Keratinocyte (primary cell): ENCODE measurements around the gene PLXNA1. TPM values are rescaled to one million over a fixed set of nuclear protein-coding genes. Genes with fewer than 3 reads are reported as not detected.

Experiments used
- DNase-seq: peaks from one replicate; pipeline ENCODE4 v3.0.0-alpha.2; 2011; ENCODE audit warnings: low read depth, missing footprints, low spot score
- FAIRE-seq: peaks from 2 replicates; lab custom pipeline; 2011; peaks lifted over from hg19 to GRCh38; lab: Jason Lieb, UNC
- H2AFZ ChIP-seq: 2 replicates; pipeline ENCODE4 v1.6.0; 2012; ENCODE audit warnings: low read length, control low read depth, inconsistent platforms; ENCODE audit not compliant: control insufficient read depth
- H3K27ac ChIP-seq: 2 replicates; pipeline ENCODE4 v1.5.1; 2011; ENCODE audit warnings: low read length; ENCODE audit not compliant: control insufficient read depth, insufficient read depth
- H3K27me3 ChIP-seq: 3 replicates; pipeline ENCODE4 v1.6.0; 2011; ENCODE audit warnings: low read length; ENCODE audit not compliant: control insufficient read depth, insufficient read depth; ENCODE audit errors: extremely low read depth
- H3K36me3 ChIP-seq, 2 experiments: 2 replicates in 1 of 2; 3 replicates in 1 of 2; pipeline ENCODE4 v1.5.1; 2011; ENCODE audit warnings: low read length in 2 of 2, mild to moderate bottlenecking in 1 of 2; ENCODE audit not compliant: control insufficient read depth in 2 of 2, insufficient read depth in 2 of 2; ENCODE audit errors: extremely low read depth in 1 of 2
- H3K4me1 ChIP-seq: 3 replicates; pipeline ENCODE4 v1.5.1; 2011; ENCODE audit warnings: low read length; ENCODE audit not compliant: control insufficient read depth, insufficient read depth; ENCODE audit errors: extremely low read depth
- H3K4me2 ChIP-seq: 3 replicates; pipeline ENCODE4 v1.6.0; 2011; ENCODE audit warnings: low read depth, low read length; ENCODE audit not compliant: control insufficient read depth, insufficient read depth; ENCODE audit errors: extremely low read depth
- H3K4me3 ChIP-seq, 3 experiments: fragments of 200-600 bp in 1 of 3; sonication (generic) in 1 of 3; 2 replicates in 2 of 3; 3 replicates in 1 of 3; pipeline ENCODE4 v1.5.1; 2011 to 2016; ENCODE audit warnings: low read length in 3 of 3, mild to moderate bottlenecking in 3 of 3, control low read depth in 2 of 3, inconsistent platforms in 1 of 3, low read depth in 1 of 3, mixed read lengths in 1 of 3, mixed run types in 1 of 3, moderate library complexity in 1 of 3; ENCODE audit not compliant: control insufficient read depth in 2 of 3, insufficient read depth in 2 of 3; ENCODE audit errors: extremely low read depth in 1 of 3
- H3K79me2 ChIP-seq: 2 replicates; pipeline ENCODE4 v1.6.0; 2012; ENCODE audit warnings: low read length; ENCODE audit not compliant: control insufficient read depth, insufficient read depth
- H3K9ac ChIP-seq: 3 replicates; pipeline ENCODE4 v1.6.0; 2011; ENCODE audit warnings: low read length; ENCODE audit not compliant: control insufficient read depth, insufficient read depth; ENCODE audit errors: extremely low read depth
- H3K9me1 ChIP-seq: 3 replicates; pipeline ENCODE4 v1.6.0; 2011; ENCODE audit warnings: low read length; ENCODE audit not compliant: control insufficient read depth, insufficient read depth; ENCODE audit errors: extremely low read depth
- H3K9me3 ChIP-seq: 2 replicates; pipeline ENCODE4 v1.5.1; 2012; ENCODE audit warnings: low read depth, low read length; ENCODE audit not compliant: control insufficient read depth
- H4K20me1 ChIP-seq: 3 replicates; pipeline ENCODE4 v1.6.0; 2011; ENCODE audit warnings: low read length; ENCODE audit not compliant: control insufficient read depth, insufficient read depth; ENCODE audit errors: extremely low read depth
- CTCF ChIP-seq, 3 experiments: IDR thresholded peaks in 1 of 3; conservative IDR thresholded peaks in 1 of 3; optimal IDR thresholded peaks in 1 of 3; 2 replicates in 2 of 3; 3 replicates in 1 of 3; pipeline versions ENCODE3 to v1.5.1; 2011; ENCODE audit warnings: low read length in 3 of 3, mild to moderate bottlenecking in 3 of 3, moderate library complexity in 2 of 3, control low read depth in 1 of 3, inconsistent platforms in 1 of 3; ENCODE audit not compliant: insufficient read depth in 2 of 3; ENCODE audit errors: extremely low read depth in 1 of 3
- EZH2 ChIP-seq: IDR thresholded peaks from one replicate; pipeline ENCODE4 v1.6.1; 2012; ENCODE audit warnings: inconsistent platforms, mild to moderate bottlenecking, low read length, moderate library complexity
- dilution Hi-C: fragments of 300-500 bp; cut with MboI; formaldehyde crosslinking; loops from one replicate; pipeline ENCODE4 v1.7.0; 2020; ENCODE audit warnings: low sequenced_read_pairs; ENCODE audit not compliant: extremely low pct_ligation_motif_present
- polyA plus RNA-seq, 5 experiments: library from polyadenylated mRNA; depleted of rRNA in 3 of 5; stranded (reverse) in 3 of 5; stranded (forward) in 1 of 5; unstranded in 1 of 5; fragments of >200 nt; gene quantifications; 1 replicate in 1 of 5; 2 replicates in 3 of 5; 3 replicates in 1 of 5; pipeline versions ENCODE4 v1.2.1 to v1.2.3, GENCODE V29; 2011 to 2012; ENCODE audit warnings: missing spikeins in 2 of 5, low read depth in 1 of 5, low replicate concordance in 1 of 5

The PLXNA1 gene
- polyA plus RNA-seq, 1 donor (not counting 4 experiments of a cell fraction or from before 2014, with no cell fraction given) = 38.4 TPM

- no peaks in the 10 kb centered on the region for H3K27me3 ChIP-seq
- peaks cover 5% of the 10 kb centered on the region for H3K9me3 ChIP-seq
- H3K9me1 ChIP-seq = no peaks in the 10 kb centered on the region
- TF ChIP-seq CTCF (optimal IDR thresholded peaks at IDR 0.05 in 1 of 3, IDR thresholded peaks at IDR 0.05 in 1 of 3, conservative IDR thresholded peaks at IDR 0.05 in 1 of 3; ENCODE audit: extremely low read depth in 1 of 3, insufficient read depth in 2 of 3, low read length in 3 of 3) (no peak), EZH2 (no peak)
- H3K36me3 ChIP-seq = no peaks in the 10 kb centered on the region
- H3K27ac ChIP-seq = no peak overlapping the region
- no peak overlapping the region for H3K4me3 ChIP-seq
- no peak overlapping the region for H3K9ac ChIP-seq
- H4K20me1 ChIP-seq = no peaks in the 10 kb centered on the region
- H3K4me2 ChIP-seq = no peak overlapping the region
- H3K4me1 ChIP-seq = no peaks in the 10 kb centered on the region
- dilution Hi-C loops = no loop called here
- FAIRE-seq (no peak), DNase-seq (no peak)
- H2AFZ ChIP-seq = no peak overlapping the region
- H3K79me2 ChIP-seq = no peaks in the 10 kb centered on the region
Measured at GRCh38 chr3:126970101-126970500, 12.8 kb upstream of the PLXNA1 start.

GRCh38 chr3:126970921-126971320 lies 12.0 kb upstream of the PLXNA1 start:
- no peak overlapping the region for H3K27ac ChIP-seq
- no peaks in the 10 kb centered on the region for H3K79me2 ChIP-seq
- no peaks in the 10 kb centered on the region for H3K27me3 ChIP-seq
- no peaks in the 10 kb centered on the region for H3K36me3 ChIP-seq
- no peak overlapping the region for H3K4me3 ChIP-seq
- dilution Hi-C loops = no loop called here
- FAIRE-seq (no peak), DNase-seq (no peak)
- peaks cover 5% of the 10 kb centered on the region for H3K9me3 ChIP-seq
- H3K9me1 ChIP-seq = no peaks in the 10 kb centered on the region
- no peaks in the 10 kb centered on the region for H4K20me1 ChIP-seq
- H3K4me2 ChIP-seq = no peak overlapping the region
- TF ChIP-seq CTCF (optimal IDR thresholded peaks at IDR 0.05 in 1 of 3, IDR thresholded peaks at IDR 0.05 in 1 of 3, conservative IDR thresholded peaks at IDR 0.05 in 1 of 3; ENCODE audit: extremely low read depth in 1 of 3, insufficient read depth in 2 of 3, low read length in 3 of 3) = no peak
- no peak for TF ChIP-seq EZH2
- no peak overlapping the region for H2AFZ ChIP-seq
- H3K4me1 ChIP-seq = no peaks in the 10 kb centered on the region
- H3K9ac ChIP-seq = no peak overlapping the region
